Osteocyte (in vitro differentiated cells): ENCODE results near the gene CTBP2. TPM values are rescaled to one million over a fixed set of nuclear protein-coding genes. Genes with fewer than 3 reads are reported as not detected.

ENCODE experiments used
- DNase-seq: peaks from one replicate; pipeline ENCODE4 v3.0.0; 2021; ENCODE audit warnings: mixed read lengths; ENCODE audit not compliant: unreplicated experiment; ENCODE audit errors: extremely low spot score
- H3K27ac Mint-ChIP-seq: one replicate; pipeline ENCODE4 v1.8.0; 2021; ENCODE audit warnings: mild to moderate bottlenecking, mixed read lengths; ENCODE audit not compliant: unreplicated experiment
- H3K27me3 Mint-ChIP-seq: one replicate; pipeline ENCODE4 v1.8.0; 2021; ENCODE audit warnings: mixed read lengths; ENCODE audit not compliant: unreplicated experiment
- H3K36me3 Mint-ChIP-seq: one replicate; pipeline ENCODE4 v1.8.0; 2021; ENCODE audit warnings: mixed read lengths; ENCODE audit not compliant: unreplicated experiment
- H3K4me1 Mint-ChIP-seq: one replicate; pipeline ENCODE4 v1.8.0; 2021; ENCODE audit warnings: mixed read lengths; ENCODE audit not compliant: unreplicated experiment
- H3K4me3 Mint-ChIP-seq: one replicate; pipeline ENCODE4 v1.8.0; 2021; ENCODE audit warnings: mild to moderate bottlenecking, moderate library complexity, mixed read lengths; ENCODE audit not compliant: unreplicated experiment
- H3K9me3 Mint-ChIP-seq: one replicate; pipeline ENCODE4 v1.8.0; 2021; ENCODE audit warnings: mixed read lengths; ENCODE audit not compliant: unreplicated experiment
- total RNA-seq: library from RNA; stranded (reverse); gene quantifications from 2 replicates; pipeline ENCODE4 v1.2.1, GENCODE V29; 2021
- TF ChIP-seq, protein P1 (sequence below): fragments of 200-600 bp; sonication (generic); IDR thresholded peaks from 2 replicates; pipeline ENCODE4 v1.5.0; 2021; ENCODE audit warnings: antibody characterized with exemption, mild to moderate bottlenecking, moderate library complexity

The CTBP2 gene
- total RNA-seq, 1 donor from 2014 or later = 125 TPM

DNA sequence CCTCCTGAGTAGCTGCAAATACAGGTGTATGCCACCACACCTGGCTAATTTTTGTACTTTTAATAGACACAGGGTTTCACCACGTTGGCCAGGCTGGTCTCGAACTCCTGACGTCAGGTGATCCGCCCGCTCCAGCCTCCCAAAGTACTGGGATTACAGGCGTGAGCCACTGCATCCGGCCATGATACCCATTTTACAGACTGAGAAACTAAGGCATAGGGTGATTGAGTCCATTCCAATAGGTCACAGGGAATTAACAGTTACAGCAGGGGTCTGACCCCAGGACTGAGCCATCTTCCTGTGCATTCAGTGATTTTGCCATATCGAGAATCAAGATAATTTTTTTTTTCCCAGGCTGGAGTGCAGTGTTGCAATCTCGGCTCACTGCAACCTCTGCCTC is 12.3 kb upstream of the CTBP2 start:
- no peaks in the 10 kb centered on the region for H3K9me3 Mint-ChIP-seq
- peaks cover 6% of the 10 kb centered on the region for H3K4me1 Mint-ChIP-seq
- H3K36me3 Mint-ChIP-seq = no peaks in the 10 kb centered on the region
- peak; percentile 40 for DNase-seq
- H3K4me3 Mint-ChIP-seq = no peak overlapping the region
- peaks cover 33% of the 10 kb centered on the region for H3K27me3 Mint-ChIP-seq
- TF ChIP-seq, protein P1, sequence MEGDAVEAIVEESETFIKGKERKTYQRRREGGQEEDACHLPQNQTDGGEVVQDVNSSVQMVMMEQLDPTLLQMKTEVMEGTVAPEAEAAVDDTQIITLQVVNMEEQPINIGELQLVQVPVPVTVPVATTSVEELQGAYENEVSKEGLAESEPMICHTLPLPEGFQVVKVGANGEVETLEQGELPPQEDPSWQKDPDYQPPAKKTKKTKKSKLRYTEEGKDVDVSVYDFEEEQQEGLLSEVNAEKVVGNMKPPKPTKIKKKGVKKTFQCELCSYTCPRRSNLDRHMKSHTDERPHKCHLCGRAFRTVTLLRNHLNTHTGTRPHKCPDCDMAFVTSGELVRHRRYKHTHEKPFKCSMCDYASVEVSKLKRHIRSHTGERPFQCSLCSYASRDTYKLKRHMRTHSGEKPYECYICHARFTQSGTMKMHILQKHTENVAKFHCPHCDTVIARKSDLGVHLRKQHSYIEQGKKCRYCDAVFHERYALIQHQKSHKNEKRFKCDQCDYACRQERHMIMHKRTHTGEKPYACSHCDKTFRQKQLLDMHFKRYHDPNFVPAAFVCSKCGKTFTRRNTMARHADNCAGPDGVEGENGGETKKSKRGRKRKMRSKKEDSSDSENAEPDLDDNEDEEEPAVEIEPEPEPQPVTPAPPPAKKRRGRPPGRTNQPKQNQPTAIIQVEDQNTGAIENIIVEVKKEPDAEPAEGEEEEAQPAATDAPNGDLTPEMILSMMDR = no peak
- H3K27ac Mint-ChIP-seq = no peak overlapping the region

DNA sequence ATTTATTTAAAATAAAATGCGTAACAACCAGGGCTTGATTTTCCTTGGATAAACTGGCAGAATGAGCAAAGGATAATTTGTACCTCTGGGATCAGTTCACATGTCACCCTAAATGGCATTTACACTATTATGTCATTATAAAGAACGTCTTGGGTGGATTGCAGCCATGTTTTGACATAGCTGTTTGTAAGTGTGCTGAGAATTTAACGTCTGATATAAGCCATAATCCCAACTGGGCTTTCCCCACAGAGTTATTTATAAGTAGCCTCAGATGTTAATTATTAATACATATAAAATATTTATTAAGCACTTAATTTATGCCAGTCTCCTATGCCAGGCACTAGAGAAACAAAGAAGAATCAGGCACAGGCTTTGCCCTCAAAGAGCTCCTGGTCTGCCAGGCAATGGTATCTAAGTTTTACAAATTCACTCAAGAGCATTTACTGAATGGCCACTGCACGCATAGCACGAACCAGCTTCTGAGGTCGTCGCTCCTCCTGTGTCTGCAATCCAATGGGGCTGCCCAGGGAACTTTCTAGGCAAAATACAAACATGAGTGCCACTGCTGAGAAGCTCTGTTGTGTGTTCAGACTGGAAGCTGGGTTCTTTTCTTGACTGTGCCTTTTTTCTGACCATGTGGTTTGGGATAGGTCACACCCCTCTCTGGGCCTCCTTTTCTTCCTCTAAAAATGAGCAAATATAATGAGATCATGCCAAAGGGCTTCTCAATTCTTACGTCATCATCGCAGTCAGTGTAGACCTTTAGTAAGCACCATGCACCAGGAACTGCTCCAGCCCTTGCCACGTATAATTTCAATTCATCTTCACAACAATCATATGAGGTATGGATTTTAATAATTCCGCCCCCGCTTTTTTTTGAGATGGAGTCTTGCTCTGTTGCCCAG is 11.3 kb upstream of the CTBP2 start:
- TF ChIP-seq, protein P1 = no peak
- no peak overlapping the region for H3K27ac Mint-ChIP-seq

DNA sequence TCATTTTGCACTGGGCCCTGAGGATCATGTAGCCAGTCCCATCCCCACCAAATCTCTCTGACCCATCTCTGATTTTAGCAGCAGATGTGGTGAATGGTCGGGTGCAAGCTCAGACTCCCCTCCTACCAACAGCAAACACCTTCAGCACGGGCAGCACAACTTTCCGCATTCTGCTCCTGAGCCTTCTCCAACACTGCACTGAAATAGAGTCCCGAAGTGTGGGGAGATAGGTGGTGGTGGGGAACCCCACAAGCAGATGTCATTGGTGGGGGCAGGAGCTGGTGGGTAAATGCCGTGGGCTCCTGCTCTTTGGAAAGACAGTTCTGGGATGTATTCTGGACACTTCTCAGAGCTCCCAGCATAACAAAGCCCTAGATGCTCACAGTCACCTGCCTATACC is 9.6 kb upstream of the CTBP2 start:
- TF ChIP-seq, protein P1 = no peak
- Mint-ChIP-seq H3K36me3 (no peaks in the 10 kb centered on the region), H3K4me1 (peaks cover 6% of the 10 kb centered on the region), H3K27me3 (peaks cover 21% of the 10 kb centered on the region), H3K27ac (no peak overlapping the region), H3K4me3 (no peak overlapping the region), H3K9me3 (no peaks in the 10 kb centered on the region)
- peak; percentile 62 for DNase-seq

More for the DNA sequence above, 11.3 kb upstream of the CTBP2 start:
- no peaks in the 10 kb centered on the region for H3K36me3 Mint-ChIP-seq
- peaks cover 6% of the 10 kb centered on the region for H3K4me1 Mint-ChIP-seq
- H3K4me3 Mint-ChIP-seq = no peak overlapping the region
- peaks cover 33% of the 10 kb centered on the region for H3K27me3 Mint-ChIP-seq
- DNase-seq = peak; percentile 38
- no peaks in the 10 kb centered on the region for H3K9me3 Mint-ChIP-seq

DNA sequence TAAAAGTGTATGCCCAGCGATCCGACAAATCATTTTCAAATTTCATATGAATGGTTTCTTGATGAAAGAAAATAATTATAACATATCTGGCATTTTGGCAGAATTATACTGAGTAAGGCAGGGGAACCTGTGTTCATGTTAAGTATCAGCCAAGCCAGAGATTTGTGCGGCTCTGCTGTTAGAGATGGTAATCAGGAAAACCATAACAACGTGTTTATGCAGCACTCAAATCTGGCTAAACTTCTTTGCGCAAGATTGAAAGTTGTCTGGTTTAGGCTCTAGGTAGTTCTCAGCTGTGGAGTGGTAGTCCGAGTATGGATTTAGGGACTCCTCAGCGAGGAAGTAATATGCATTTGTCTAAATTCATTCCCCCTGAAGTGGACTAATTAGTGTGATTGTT is 8.9 kb upstream of the CTBP2 start:
- Mint-ChIP-seq H3K9me3 (no peaks in the 10 kb centered on the region), H3K4me3 (no peak overlapping the region), H3K36me3 (no peaks in the 10 kb centered on the region), H3K27me3 (peaks cover 16% of the 10 kb centered on the region), H3K27ac (no peak overlapping the region), H3K4me1 (peaks cover 3% of the 10 kb centered on the region)
- no peak for DNase-seq
- TF ChIP-seq, protein P1 = no peak

DNA sequence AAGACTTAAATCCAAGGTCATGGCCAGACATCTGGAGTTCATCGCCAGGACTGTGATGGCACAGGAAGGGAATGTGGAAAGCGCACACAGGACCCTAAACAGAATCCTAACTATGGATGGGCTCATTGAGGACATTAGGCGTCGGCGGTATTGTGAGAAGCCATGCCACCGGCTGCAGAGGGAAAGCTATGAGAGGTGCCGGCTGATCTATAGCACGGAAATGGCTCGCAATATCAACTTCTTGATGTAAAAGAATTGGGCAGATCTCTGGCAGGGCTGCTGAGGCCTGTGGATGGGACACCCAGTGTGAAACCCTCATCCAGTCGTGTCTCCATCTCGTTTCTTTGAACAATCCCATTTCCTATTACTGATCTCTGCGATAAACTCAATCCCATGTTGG is 6.3 kb upstream of the CTBP2 start:
- Mint-ChIP-seq H3K9me3 (no peaks in the 10 kb centered on the region), H3K4me1 (no peaks in the 10 kb centered on the region), H3K36me3 (no peaks in the 10 kb centered on the region), H3K27ac (no peak overlapping the region), H3K27me3 (peaks cover 13% of the 10 kb centered on the region), H3K4me3 (no peak overlapping the region)
- peak; percentile 57 for DNase-seq
- TF ChIP-seq, protein P1 = no peak
